ENCODE data around the gene LOXL4.

Gene LOXL4

GRCh38 chr10:98267894-98268693, at the start of gene LOXL4:
LOXL4 (minus strand) TSS chr10:98268194; CDS start chr10:98263019, 5,175 bp downstream.
- no peak for DNase-seq

GRCh38 chr10:98316661-98317060, 48.7 kb upstream of the LOXL4 start:
- no peak for DNase-seq

- no peak for DNase-seq
Observed at GRCh38 chr10:98316170-98316569, 48.2 kb upstream of the LOXL4 start.

- DNase-seq: no peak
Observed at GRCh38 chr10:98314532-98315284, 46.7 kb upstream of the LOXL4 start.

- no peak for DNase-seq
Observed at GRCh38 chr10:98313598-98313997, 45.6 kb upstream of the LOXL4 start.

GRCh38 chr10:98312822-98313221, 44.8 kb upstream of the LOXL4 start:
- no peak for DNase-seq

- DNase-seq: no peak
Observed at GRCh38 chr10:98312349-98312748, 44.4 kb upstream of the LOXL4 start.

GRCh38 chr10:98310701-98311100, 42.7 kb upstream of the LOXL4 start:
- DNase-seq: no peak

- peak; percentile 39 for DNase-seq
Observed at GRCh38 chr10:98309366-98310355, 41.7 kb upstream of the LOXL4 start.

- no peak for DNase-seq
Observed at GRCh38 chr10:98308669-98309365, 40.8 kb upstream of the LOXL4 start.

GRCh38 chr10:98307916-98308541, 40.0 kb upstream of the LOXL4 start:
- no peak for DNase-seq

GRCh38 chr10:98306501-98306900, 38.5 kb upstream of the LOXL4 start:
- peak; percentile 15 for DNase-seq

GRCh38 chr10:98303569-98303968, 35.6 kb upstream of the LOXL4 start:
- no peak for DNase-seq

GRCh38 chr10:98302741-98303365, 34.9 kb upstream of the LOXL4 start:
- DNase-seq: no peak

- no peak for DNase-seq
Observed at GRCh38 chr10:98301664-98302319, 33.8 kb upstream of the LOXL4 start.

- no peak for DNase-seq
Observed at GRCh38 chr10:98300526-98301229, 32.7 kb upstream of the LOXL4 start.

- peak; percentile 6 for DNase-seq
Observed at GRCh38 chr10:98299341-98299740, 31.3 kb upstream of the LOXL4 start.

- no peak for DNase-seq
Observed at GRCh38 chr10:98296524-98296923, 28.5 kb upstream of the LOXL4 start.

- DNase-seq: no peak
Observed at GRCh38 chr10:98295907-98296306, 27.9 kb upstream of the LOXL4 start.

- no peak for DNase-seq
Observed at GRCh38 chr10:98295401-98295811, 27.4 kb upstream of the LOXL4 start.
